C4-2B (cell line): ENCODE data around the gene RND1.

Source experiments
- ZFX ChIP-seq: fragments of 450-650 bp; IDR thresholded peaks from 2 replicates; pipeline ENCODE4 v1.6.1; 2017
- TF ChIP-seq, protein P1 (sequence below): fragments of 450-650 bp; conservative IDR thresholded peaks from 2 replicates; pipeline ENCODE4 v1.5.1; 2017; ENCODE audit warnings: mild to moderate bottlenecking

DNA sequence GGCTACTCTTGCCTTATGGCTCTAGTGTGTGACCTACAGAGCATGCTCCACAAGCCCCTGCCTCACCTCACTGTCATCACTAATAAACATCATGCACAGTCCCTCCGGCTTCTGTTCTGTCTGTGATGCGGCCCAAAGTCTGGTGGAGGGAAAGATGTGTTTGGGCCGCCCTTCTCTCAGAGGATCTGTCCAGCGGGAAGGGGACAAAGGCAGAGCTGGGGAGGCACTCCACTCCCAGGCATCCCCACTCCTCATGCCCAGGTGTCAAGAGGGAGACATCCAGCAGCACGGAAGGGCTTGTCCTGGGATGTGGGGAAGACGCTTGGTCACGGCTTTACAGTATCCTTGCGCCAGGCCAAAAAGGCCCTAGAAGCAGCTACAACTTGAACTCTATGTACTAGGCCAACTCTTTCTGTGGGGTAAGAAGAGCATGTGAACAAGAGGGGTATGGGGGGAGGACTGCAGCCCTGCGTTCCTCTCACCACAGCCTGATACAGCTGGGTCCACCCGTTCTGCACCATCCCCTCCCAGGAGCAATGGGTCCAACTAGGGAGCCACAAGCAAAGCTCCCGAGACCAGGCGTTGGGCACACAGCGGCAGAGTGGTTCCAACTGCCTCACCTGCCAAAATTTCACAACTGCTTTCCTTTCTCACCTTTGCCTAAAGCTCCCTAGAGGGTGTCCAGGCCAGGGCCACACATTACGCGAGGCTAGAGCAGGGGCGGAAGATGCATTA lies 36.7 kb downstream of the RND1 start:
- TF ChIP-seq, protein P1, sequence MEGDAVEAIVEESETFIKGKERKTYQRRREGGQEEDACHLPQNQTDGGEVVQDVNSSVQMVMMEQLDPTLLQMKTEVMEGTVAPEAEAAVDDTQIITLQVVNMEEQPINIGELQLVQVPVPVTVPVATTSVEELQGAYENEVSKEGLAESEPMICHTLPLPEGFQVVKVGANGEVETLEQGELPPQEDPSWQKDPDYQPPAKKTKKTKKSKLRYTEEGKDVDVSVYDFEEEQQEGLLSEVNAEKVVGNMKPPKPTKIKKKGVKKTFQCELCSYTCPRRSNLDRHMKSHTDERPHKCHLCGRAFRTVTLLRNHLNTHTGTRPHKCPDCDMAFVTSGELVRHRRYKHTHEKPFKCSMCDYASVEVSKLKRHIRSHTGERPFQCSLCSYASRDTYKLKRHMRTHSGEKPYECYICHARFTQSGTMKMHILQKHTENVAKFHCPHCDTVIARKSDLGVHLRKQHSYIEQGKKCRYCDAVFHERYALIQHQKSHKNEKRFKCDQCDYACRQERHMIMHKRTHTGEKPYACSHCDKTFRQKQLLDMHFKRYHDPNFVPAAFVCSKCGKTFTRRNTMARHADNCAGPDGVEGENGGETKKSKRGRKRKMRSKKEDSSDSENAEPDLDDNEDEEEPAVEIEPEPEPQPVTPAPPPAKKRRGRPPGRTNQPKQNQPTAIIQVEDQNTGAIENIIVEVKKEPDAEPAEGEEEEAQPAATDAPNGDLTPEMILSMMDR, result no peak
- no peak for TF ChIP-seq ZFX
